Activated naive CD4-positive, alpha-beta T cell treated with anti-CD3 and anti-CD28 coated beads, Interleukin-2, amount 10 ng/mL, durations not matched to agents 7 days and 5 days (primary cell): ENCODE data around the gene GINS2.
A peak's percentile ranks its signal among the peaks of the same experiment; 100 is the strongest.

Experiments
- CTCF ChIA-PET: fragments of 350-600 bp; sonication (Branson Sonifier 250); formaldehyde crosslinking; loops from one replicate; lab custom pipeline; 2021; ENCODE audit warnings: antibody characterized with exemption; lab: Charles Lee
- DNase-seq: peaks from one replicate; pipeline ENCODE4 v3.0.0-alpha.2; 2020
- H3K27ac Mint-ChIP-seq: one replicate; pipeline ENCODE4 v1.8.0; 2021; ENCODE audit warnings: mild to moderate bottlenecking, moderate library complexity, mixed read lengths
- H3K27me3 Mint-ChIP-seq: one replicate; pipeline ENCODE4 v1.8.0; 2021; ENCODE audit warnings: mild to moderate bottlenecking, mixed read lengths
- H3K36me3 Mint-ChIP-seq: one replicate; pipeline ENCODE4 v1.8.0; 2021; ENCODE audit warnings: mixed read lengths
- H3K4me1 Mint-ChIP-seq: one replicate; pipeline ENCODE4 v1.8.0; 2021; ENCODE audit warnings: mixed read lengths
- H3K4me3 Mint-ChIP-seq: one replicate; pipeline ENCODE4 v1.8.0; 2021; ENCODE audit warnings: mild to moderate bottlenecking, moderate library complexity, mixed read lengths
- H3K9me3 Mint-ChIP-seq: one replicate; pipeline ENCODE4 v1.8.0; 2021; ENCODE audit warnings: mixed read lengths

GINS2 gene

DNA sequence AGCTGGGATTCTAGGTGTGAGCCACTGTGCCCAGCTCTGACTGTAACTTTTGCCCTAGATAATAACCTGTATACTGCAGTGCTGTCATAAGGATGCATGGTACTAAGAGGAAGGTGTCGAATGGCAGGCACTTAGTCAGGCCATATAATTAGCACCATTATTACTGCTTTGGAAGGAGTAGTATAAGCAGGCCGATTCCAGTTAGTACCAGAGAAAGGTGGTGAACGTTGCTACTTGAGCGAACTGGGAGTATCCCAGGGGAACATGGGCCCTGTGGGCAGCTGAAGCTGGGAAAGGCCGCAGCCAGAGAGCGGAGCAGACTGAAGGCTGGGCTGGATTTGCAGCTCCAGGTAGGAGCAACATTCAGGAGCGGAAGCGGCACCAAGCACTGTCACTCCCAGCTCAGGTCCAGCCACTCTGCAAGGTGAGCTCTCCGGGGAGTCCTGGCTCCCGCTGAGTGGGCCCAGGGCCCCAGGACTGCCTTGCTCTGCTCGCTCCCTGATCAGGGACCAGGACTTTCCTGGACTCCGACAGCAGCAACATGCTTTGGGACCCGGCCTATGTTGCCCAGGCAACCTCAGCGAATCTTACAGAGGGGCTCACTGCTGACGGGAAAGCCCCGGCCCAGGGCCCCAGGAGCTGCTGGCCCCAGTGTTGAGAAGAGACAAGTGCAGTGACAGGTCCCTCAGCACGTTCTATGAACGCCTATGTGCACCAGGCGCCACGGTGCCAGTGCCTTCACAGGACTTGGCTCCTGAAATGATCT is 33.6 kb upstream of the GINS2 start:
- Mint-ChIP-seq H3K4me1 (no peaks in the 10 kb centered on the region), H3K36me3 (no peaks in the 10 kb centered on the region), H3K4me3 (no peak overlapping the region), H3K9me3 (no peaks in the 10 kb centered on the region), H3K27ac (no peak overlapping the region), H3K27me3 (peaks cover 8% of the 10 kb centered on the region)
- no peak for DNase-seq
- CTCF ChIA-PET: no interaction called here

DNA sequence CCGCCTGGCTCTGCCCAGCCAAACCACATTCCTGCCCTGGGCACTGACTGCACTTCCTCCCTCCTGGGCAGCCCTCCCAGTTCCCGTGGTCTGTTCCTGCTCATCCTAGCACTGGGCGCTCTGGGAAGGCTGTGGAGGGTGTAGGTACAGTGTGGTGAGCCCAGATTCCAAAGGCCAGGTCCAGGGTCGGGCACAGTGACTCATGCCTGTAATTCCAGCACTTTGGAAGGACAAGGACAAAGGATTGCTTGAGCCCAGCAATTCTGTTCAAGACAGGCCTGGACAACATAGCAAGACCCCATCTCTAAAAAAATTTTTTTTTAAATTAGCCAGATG is 31.5 kb upstream of the GINS2 start:
- Mint-ChIP-seq H3K9me3 (no peaks in the 10 kb centered on the region), H3K4me3 (no peak overlapping the region), H3K27me3 (peaks cover 28% of the 10 kb centered on the region), H3K4me1 (peaks cover 5% of the 10 kb centered on the region), H3K27ac (no peak overlapping the region), H3K36me3 (no peaks in the 10 kb centered on the region)
- no peak for DNase-seq
- CTCF ChIA-PET: no interaction called here

DNA sequence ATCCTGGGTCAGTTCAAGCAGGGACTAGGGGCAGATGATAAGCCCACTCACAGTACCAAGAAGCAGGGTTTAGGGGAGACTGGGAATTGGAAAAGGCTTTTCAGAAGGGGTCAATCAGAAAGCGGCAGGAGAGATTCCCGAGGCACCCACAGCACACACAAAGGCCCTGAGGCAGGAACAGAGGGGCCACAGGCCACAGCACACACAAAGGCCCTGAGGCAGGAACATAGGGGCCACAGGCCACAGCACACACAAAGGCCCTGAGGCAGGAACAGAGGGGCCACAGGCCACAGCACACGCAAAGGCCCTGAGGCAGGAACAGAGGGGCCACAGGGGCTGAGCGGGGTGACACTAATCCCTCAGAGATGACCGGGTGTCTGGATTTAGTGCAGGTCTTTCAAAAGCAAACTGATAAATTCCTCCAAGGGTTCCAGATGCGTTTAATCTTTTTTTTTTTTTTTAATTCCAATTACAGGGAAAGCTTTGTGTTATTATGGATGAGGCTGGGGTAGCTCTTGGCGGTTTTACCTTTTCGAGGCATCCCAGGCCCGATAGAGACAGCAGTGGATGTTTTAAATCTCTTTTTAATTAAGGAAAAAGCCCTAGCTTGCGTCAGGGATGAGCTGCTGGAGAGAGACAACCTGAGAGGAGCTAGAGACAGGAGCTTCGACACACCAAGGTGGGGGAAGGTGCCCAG is 31.0 kb upstream of the GINS2 start:
- Mint-ChIP-seq H3K4me1 (peaks cover 5% of the 10 kb centered on the region), H3K27me3 (peaks cover 33% of the 10 kb centered on the region), H3K36me3 (no peaks in the 10 kb centered on the region), H3K9me3 (no peaks in the 10 kb centered on the region), H3K4me3 (no peak overlapping the region), H3K27ac (no peak overlapping the region)
- CTCF ChIA-PET: interaction anchor here (1.0 to 5.4 kb wide), 6 partner anchors 46 to 445 kb away, joined by 3 to 44 read pairs (median 3); no protein-coding TSS in a partner anchor
- DNase-seq: no peak

DNA sequence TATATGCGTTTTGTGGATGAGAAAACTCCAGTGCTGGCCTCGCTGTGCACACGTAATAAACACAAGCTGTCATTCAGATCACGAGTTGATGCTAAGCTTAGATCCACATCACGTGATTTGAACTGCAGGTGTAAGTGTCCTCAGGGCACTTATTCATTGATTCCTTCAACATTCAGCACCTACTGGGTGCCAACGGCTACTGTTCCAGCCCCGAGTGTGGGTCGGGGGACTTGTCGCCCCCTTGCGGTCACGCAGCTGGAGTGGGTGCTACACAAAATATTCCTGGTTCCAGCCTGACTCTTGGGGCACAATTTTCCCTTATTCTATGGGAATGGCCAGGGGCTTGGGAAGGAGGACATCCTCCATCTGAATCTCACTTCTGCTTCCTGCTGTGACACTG is 29.9 kb upstream of the GINS2 start:
- no peak overlapping the region for H3K4me3 Mint-ChIP-seq
- H3K36me3 Mint-ChIP-seq: no peaks in the 10 kb centered on the region
- H3K9me3 Mint-ChIP-seq: no peaks in the 10 kb centered on the region
- H3K27me3 Mint-ChIP-seq: peaks cover 42% of the 10 kb centered on the region
- no peak overlapping the region for H3K27ac Mint-ChIP-seq
- DNase-seq: peak; percentile 29
- CTCF ChIA-PET: interaction anchor here (0.8 to 5.4 kb wide), 8 partner anchors 15 to 444 kb away, joined by 3 to 44 read pairs (median 3); no protein-coding TSS in a partner anchor
- peaks cover 5% of the 10 kb centered on the region for H3K4me1 Mint-ChIP-seq

DNA sequence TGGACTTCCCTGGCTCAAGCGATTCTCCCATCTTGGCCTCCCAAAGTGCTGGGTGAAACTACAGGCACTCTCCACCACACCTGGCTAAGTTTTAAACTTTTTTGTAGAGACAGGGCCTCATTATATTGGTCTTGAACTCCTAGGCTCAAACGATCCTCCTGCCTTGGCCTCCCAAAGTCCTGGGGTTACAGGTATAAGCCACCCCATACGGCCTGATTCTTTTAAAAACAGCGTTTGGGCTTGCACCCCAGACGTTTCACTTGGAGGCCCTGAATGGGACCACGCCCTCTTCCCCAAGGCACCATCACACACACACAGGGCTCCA is 29.4 kb upstream of the GINS2 start:
- Mint-ChIP-seq H3K4me3 (no peak overlapping the region), H3K4me1 (peaks cover 5% of the 10 kb centered on the region), H3K36me3 (no peaks in the 10 kb centered on the region), H3K9me3 (no peaks in the 10 kb centered on the region), H3K27ac (no peak overlapping the region), H3K27me3 (peaks cover 42% of the 10 kb centered on the region)
- no peak for DNase-seq
- CTCF ChIA-PET: interaction anchor here (1.2 to 5.4 kb wide), 6 partner anchors 7 to 59 kb away, joined by 3 to 44 read pairs (median 5); no protein-coding TSS in a partner anchor

DNA sequence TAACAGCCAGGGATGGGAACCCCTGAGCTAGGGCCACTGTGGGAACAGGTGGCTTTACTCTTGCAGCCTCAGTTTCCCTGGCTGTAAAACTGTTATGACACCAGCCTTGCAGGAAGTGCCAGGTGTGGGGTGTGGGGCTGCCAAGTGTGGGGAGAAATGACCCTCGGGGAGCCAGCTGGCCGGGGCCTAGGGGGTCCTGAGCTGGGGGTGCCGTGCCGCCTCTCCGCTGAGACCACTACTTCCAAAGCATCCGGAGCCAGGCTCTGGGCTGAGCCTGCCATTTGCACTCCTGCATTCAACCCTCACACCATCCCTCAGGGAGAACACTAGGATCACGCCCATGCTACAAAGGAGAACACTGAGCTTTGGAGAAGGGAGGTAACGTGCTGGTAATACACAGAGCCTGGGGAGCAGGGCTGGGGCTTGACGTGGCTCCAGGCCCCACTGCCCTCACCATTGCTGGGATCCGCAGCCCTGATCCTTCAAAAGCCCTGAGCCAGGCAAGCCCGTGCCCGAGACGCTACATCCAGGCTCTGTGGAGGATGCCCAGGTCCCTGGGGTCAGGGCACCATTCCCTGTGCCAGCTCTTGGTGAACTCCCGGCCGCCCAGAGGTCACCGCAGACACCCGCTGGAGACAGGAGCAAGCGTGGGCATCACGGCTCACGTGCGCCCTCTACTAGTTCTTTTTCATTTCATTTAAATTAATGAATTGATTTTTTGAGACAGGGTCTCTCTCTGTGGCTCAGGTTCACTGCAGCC is 28.8 kb upstream of the GINS2 start:
- CTCF ChIA-PET: interaction anchor here (0.7 to 5.4 kb wide), 13 partner anchors 8 to 346 kb away, joined by 3 to 44 read pairs (median 5); no protein-coding TSS in a partner anchor
- peaks cover 42% of the 10 kb centered on the region for H3K27me3 Mint-ChIP-seq
- no peak overlapping the region for H3K27ac Mint-ChIP-seq
- H3K36me3 Mint-ChIP-seq: no peaks in the 10 kb centered on the region
- DNase-seq: peak; percentile 72
- peaks cover 5% of the 10 kb centered on the region for H3K4me1 Mint-ChIP-seq
- no peaks in the 10 kb centered on the region for H3K9me3 Mint-ChIP-seq
- no peak overlapping the region for H3K4me3 Mint-ChIP-seq

DNA sequence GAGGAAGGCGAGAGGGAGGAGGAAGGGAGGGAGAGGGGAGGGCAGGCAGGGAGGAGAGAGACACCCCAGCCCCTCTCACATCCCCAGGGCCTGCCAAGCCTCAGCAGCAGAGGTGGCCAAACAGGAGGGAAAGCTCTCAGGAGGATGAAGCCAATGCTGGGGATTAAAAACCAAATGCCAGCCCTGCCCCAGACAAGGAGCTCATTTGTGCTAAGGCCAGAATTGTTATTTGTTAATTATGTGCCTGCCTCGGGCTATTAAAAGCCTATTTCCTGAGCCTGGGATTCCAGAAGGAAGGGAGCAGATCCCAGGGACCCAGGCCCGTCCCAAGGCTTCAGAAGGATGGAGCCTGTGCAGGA is 27.9 kb upstream of the GINS2 start:
- CTCF ChIA-PET: interaction anchor here (0.6 to 5.4 kb wide), 11 partner anchors 9 to 345 kb away, joined by 3 to 44 read pairs (median 5); no protein-coding TSS in a partner anchor
- Mint-ChIP-seq H3K36me3 (peaks cover 2% of the 10 kb centered on the region), H3K4me3 (no peak overlapping the region), H3K4me1 (peaks cover 5% of the 10 kb centered on the region), H3K9me3 (peaks cover 6% of the 10 kb centered on the region), H3K27me3 (peaks cover 42% of the 10 kb centered on the region), H3K27ac (no peak overlapping the region)
- no peak for DNase-seq

DNA sequence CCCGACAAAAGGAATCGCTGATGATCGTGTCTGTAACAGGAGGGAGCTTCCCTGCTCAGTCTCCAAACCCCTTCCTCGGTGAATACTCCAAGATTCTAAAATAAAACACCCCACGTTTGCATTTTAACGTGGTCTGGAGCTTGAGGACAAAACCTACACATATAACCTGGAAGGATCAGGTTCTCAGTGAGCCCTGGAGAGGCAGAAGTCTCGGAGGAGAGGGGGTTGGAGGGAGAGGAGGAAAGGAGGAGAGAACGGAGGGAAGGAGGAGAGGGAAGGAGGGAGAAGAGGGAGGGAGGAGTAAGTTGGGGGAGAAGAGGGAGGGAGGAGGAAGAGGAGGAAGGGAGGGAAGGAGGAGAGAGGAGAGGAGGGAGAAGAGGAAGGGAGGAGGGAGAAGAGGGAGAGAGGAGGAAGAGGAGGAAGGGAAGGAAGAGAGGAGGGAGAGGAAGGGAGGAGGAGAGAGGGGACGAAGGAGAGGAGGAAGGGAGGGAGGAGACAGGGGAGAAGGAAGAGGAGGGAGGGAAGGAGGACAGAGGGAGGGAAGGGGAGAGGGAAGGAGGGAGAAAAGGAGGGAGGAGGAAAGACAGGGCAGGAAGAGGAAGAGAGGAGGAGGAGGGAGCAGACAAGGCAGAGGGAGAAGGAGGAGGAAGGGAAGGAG is 27.4 kb upstream of the GINS2 start:
- no peak for DNase-seq
- Mint-ChIP-seq H3K27me3 (peaks cover 42% of the 10 kb centered on the region), H3K27ac (no peak overlapping the region), H3K4me1 (peaks cover 5% of the 10 kb centered on the region), H3K9me3 (peaks cover 6% of the 10 kb centered on the region), H3K4me3 (no peak overlapping the region), H3K36me3 (peaks cover 2% of the 10 kb centered on the region)
- CTCF ChIA-PET: interaction anchor here (0.6 to 5.4 kb wide), 6 partner anchors 9 to 345 kb away, joined by 3 to 44 read pairs (median 5); no protein-coding TSS in a partner anchor

DNA sequence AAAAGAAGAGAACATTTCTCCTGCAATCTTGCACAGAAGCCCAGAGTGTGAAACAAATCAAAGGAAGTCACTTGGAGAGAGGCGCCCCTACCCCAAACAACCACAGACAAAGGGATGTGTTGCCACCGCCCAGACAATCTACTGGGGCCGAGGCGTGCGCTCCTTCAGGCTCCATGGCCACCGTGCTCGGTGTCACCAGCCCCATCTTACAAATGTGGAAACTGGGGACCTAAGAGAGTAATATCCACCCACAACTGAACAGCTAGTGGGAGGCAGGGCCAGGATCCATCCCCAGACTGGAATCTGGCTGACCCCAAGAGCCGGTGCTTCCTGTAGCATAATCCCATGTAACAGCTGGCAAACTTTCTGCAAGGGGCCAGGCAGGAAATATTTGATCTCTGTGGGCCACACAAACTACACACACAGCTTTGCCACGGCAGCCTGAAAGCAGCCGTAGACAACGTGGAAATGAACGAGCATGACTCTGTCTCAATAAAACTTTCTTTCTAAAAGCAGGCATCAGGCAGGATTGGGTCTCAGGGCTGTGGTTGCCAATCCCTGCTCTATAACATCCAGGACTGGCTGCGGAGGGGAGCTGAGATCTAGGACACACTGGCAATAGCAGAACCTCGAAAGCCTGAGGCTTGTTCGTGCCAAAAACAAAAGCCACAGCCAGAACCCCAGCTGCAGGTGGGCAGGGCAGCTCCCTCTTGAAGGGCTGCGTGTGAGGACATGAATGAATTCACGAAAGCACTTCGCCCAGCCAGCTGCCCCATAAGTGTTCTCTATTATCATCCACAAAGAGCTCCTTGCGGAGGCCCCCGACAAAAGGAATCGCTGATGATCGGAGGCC is 26.6 kb upstream of the GINS2 start:
- Mint-ChIP-seq H3K27me3 (peaks cover 42% of the 10 kb centered on the region), H3K4me1 (peaks cover 5% of the 10 kb centered on the region), H3K4me3 (no peak overlapping the region), H3K36me3 (peaks cover 2% of the 10 kb centered on the region), H3K9me3 (peaks cover 6% of the 10 kb centered on the region), H3K27ac (no peak overlapping the region)
- no peak for DNase-seq
- CTCF ChIA-PET: interaction anchor here (1.1 to 5.4 kb wide), 2 partner anchors 49 to 56 kb away, joined by 3 to 44 read pairs; no protein-coding TSS in a partner anchor

DNA sequence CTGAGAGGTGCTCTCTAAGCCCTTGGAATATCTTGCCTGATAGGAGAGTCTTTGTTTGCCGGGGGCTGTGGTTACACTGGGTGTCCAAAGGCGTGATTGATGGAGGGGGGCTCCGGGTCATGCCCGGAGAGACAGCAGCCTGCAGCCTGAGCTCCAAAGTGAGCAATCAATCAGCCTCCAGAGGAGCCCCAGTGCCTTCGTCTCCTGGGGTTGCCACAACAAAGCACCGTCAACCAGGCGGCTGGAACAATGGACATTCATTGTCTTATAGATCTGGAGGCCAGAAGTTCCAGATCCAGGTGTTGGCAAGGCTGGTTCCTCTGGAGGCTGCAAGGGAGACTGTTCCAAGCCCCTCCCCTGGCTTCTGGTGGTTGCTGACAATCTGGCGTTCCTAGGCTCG is 24.0 kb upstream of the GINS2 start:
- no peak for DNase-seq
- Mint-ChIP-seq H3K27me3 (peaks cover 39% of the 10 kb centered on the region), H3K27ac (no peak overlapping the region), H3K9me3 (peaks cover 6% of the 10 kb centered on the region), H3K4me1 (peaks cover 5% of the 10 kb centered on the region), H3K4me3 (no peak overlapping the region), H3K36me3 (peaks cover 2% of the 10 kb centered on the region)
- CTCF ChIA-PET: interaction anchor here (1.0 kb wide), 1 partner anchor 37 kb away, joined by 3 read pairs; no protein-coding TSS in a partner anchor

DNA sequence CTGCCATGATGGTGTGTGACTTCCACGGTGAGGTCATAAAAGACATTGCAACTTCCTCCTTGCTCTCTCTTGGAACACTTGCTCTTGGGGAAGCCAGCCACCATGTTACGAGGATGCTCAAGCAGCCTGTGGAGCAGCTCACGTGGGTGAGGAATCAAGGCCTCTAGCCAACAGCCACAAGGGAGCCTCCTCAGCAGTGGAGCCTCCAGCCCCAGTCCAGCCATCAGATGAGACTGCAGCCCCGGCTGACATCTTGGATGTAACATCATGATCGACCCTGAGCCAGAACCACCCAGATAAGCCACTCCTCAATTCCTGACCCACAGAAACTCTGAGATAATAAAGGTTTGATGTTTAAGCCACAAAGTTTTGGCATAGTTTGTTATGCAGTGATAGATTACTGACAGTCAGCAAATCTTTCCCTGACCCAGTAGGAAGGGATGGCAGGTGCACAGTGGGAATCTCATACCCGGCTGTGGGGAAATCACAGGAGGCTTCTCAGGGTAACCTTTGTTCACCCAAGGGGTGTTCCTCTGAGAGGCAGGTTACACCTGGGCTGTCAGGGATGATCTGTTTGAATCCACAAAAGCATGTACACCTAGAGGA is 23.3 kb upstream of the GINS2 start:
- no peak overlapping the region for H3K4me3 Mint-ChIP-seq
- CTCF ChIA-PET: interaction anchor here (1.0 kb wide), 1 partner anchor 36 kb away, joined by 3 read pairs; no protein-coding TSS in a partner anchor
- H3K4me1 Mint-ChIP-seq: peaks cover 5% of the 10 kb centered on the region
- H3K27me3 Mint-ChIP-seq: peaks cover 32% of the 10 kb centered on the region
- H3K9me3 Mint-ChIP-seq: peaks cover 6% of the 10 kb centered on the region
- DNase-seq: no peak
- no peak overlapping the region for H3K27ac Mint-ChIP-seq
- H3K36me3 Mint-ChIP-seq: peaks cover 2% of the 10 kb centered on the region

DNA sequence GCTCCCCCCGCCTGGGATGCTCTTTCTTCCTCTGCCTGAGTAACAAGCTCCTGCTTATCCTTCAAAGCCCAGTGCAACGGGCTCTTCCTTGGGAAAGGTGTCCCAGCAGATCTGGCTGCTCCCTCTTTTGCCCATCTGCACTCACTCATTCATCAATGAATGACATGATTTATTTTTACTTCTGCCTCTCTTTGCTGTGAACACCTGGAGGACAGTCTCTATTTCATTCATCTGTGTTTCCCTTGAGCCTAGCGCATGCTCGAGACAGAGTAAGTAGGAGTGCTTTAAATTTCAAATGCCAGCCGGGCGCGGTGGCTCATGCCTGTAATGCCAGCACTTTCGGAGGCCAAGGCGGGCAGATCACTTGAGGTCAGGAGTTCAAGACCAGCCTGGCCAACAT is 22.0 kb upstream of the GINS2 start:
- CTCF ChIA-PET: no interaction called here
- peaks cover 19% of the 10 kb centered on the region for H3K27me3 Mint-ChIP-seq
- H3K4me3 Mint-ChIP-seq: no peak overlapping the region
- no peak overlapping the region for H3K27ac Mint-ChIP-seq
- peaks cover 2% of the 10 kb centered on the region for H3K36me3 Mint-ChIP-seq
- no peak for DNase-seq
- peaks cover 4% of the 10 kb centered on the region for H3K4me1 Mint-ChIP-seq
- H3K9me3 Mint-ChIP-seq: peaks cover 6% of the 10 kb centered on the region
